ENCODE data around the gene ADAMTSL3.
A peak's percentile ranks its signal among the peaks of the same experiment; 100 is the strongest.

- TF ChIP-seq CTCF (IDR thresholded peaks at IDR 0.05; ENCODE audit: insufficient read depth, low read length, poor library complexity, severe bottlenecking), result peak; percentile 80
- TF ChIP-seq EZH2phosphoT487 (conservative IDR thresholded peaks at IDR 0.05; ENCODE audit: low read length), result no peak
Observed at GRCh38 chr15:84023636-84024035, 369.7 kb downstream of the ADAMTSL3 start.

Data from SU-DHL-6 (cell line).